ENCODE results near the gene VPS35L.

DNA sequence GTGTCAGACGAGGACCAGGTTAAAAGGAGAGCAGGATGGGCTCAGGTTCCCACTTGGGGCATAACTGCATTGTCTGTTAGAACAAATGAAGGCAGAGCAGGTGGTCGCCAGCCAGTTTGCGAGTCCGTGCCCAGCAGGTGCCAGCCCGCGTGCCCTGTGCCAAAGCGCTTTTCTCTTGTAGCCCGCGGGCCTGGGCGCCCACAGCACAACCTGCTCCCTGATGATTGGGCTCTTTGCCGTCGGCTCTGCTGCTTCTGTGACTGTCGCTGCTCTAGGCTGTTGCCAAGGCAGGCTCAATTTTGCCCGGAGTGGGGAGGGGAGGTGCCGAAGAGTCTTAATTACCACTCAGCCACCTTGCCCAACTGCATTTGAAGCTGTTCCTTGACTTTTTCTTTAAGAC is 141.5 kb downstream of the VPS35L start:
- TF ChIP-seq, protein P1, sequence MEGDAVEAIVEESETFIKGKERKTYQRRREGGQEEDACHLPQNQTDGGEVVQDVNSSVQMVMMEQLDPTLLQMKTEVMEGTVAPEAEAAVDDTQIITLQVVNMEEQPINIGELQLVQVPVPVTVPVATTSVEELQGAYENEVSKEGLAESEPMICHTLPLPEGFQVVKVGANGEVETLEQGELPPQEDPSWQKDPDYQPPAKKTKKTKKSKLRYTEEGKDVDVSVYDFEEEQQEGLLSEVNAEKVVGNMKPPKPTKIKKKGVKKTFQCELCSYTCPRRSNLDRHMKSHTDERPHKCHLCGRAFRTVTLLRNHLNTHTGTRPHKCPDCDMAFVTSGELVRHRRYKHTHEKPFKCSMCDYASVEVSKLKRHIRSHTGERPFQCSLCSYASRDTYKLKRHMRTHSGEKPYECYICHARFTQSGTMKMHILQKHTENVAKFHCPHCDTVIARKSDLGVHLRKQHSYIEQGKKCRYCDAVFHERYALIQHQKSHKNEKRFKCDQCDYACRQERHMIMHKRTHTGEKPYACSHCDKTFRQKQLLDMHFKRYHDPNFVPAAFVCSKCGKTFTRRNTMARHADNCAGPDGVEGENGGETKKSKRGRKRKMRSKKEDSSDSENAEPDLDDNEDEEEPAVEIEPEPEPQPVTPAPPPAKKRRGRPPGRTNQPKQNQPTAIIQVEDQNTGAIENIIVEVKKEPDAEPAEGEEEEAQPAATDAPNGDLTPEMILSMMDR (IDR thresholded peaks at IDR 0.05; ENCODE audit: poor library complexity): no peak
- no peak for TF ChIP-seq EZH2 (IDR thresholded peaks at IDR 0.05; ENCODE audit: borderline replicate concordance)

Measured in hepatocyte (in vitro differentiated cells).